HepG2 (cell line): Measurements from ENCODE around the gene VWA1. TPM values are rescaled to one million over a fixed set of nuclear protein-coding genes. Genes with fewer than 3 reads are reported as not detected.
A peak's percentile ranks its signal among the peaks of the same experiment; 100 is the strongest.

Experiments
- ADNP ChIP-seq: sonication (generic); formaldehyde crosslinking; IDR thresholded peaks from 2 replicates; pipeline ENCODE4 v1.4.0; 2020; ENCODE audit warnings: missing genetic modification reagents
- BRF2 ChIP-seq: sonication (generic); formaldehyde crosslinking; IDR thresholded peaks from 2 replicates; pipeline ENCODE4 v1.8.1; 2022; ENCODE audit warnings: mild to moderate bottlenecking, missing genetic modification reagents
- CENPT ChIP-seq: sonication (generic); formaldehyde crosslinking; IDR thresholded peaks from 2 replicates; pipeline ENCODE4 v1.8.0; 2022; ENCODE audit warnings: low read depth, mild to moderate bottlenecking, moderate library complexity, missing genetic modification reagents
- E2F2 ChIP-seq: sonication (generic); formaldehyde crosslinking; IDR thresholded peaks from 2 replicates; pipeline ENCODE4 v1.4.0; 2020; ENCODE audit warnings: missing genetic modification reagents, borderline replicate concordance
- FOXC1 ChIP-seq: sonication (generic); formaldehyde crosslinking; IDR thresholded peaks from 2 replicates; pipeline ENCODE4 v1.8.0; 2022; ENCODE audit warnings: mild to moderate bottlenecking, missing genetic modification reagents, borderline replicate concordance
- GATAD2A ChIP-seq: IDR thresholded peaks from 2 replicates; pipeline ENCODE4 v1.6.1; 2016
- GTF3A ChIP-seq: sonication (generic); formaldehyde crosslinking; conservative IDR thresholded peaks from 2 replicates; pipeline ENCODE4 v1.4.0; 2020; ENCODE audit warnings: mild to moderate bottlenecking, missing genetic modification reagents
- MYPOP ChIP-seq: sonication (generic); formaldehyde crosslinking; IDR thresholded peaks from 2 replicates; pipeline ENCODE4 v1.8.1; 2023; ENCODE audit warnings: mild to moderate bottlenecking, moderate library complexity, missing genetic modification reagents
- NCOA5 ChIP-seq: sonication (generic); formaldehyde crosslinking; IDR thresholded peaks from 2 replicates; pipeline ENCODE4 v1.4.0; 2020; ENCODE audit warnings: missing genetic modification reagents
- PHB2 ChIP-seq: fragments of 450-650 bp; IDR thresholded peaks from 2 replicates; pipeline ENCODE4 v1.6.1; 2018; ENCODE audit not compliant: partially characterized antibody
- TMF1 ChIP-seq: sonication (generic); formaldehyde crosslinking; IDR thresholded peaks from 2 replicates; pipeline ENCODE4 v1.8.1; 2022; ENCODE audit warnings: low read depth, missing genetic modification reagents
- ZBED4 ChIP-seq: sonication (generic); formaldehyde crosslinking; IDR thresholded peaks from 2 replicates; pipeline ENCODE4 v1.4.0; 2020; ENCODE audit warnings: missing genetic modification reagents, borderline replicate concordance
- ZFP36L2 ChIP-seq: sonication (generic); formaldehyde crosslinking; IDR thresholded peaks from 2 replicates; pipeline ENCODE4 v1.4.0; 2020; ENCODE audit warnings: missing genetic modification reagents
- ZFP62 ChIP-seq: sonication (generic); formaldehyde crosslinking; IDR thresholded peaks from 2 replicates; pipeline ENCODE4 v1.4.0; 2020; ENCODE audit warnings: missing genetic modification reagents
- ZNF17 ChIP-seq: sonication (generic); formaldehyde crosslinking; IDR thresholded peaks from 2 replicates; pipeline ENCODE4 v1.5.0; 2020; ENCODE audit warnings: mild to moderate bottlenecking, missing genetic modification reagents
- ZNF556 ChIP-seq: sonication (generic); formaldehyde crosslinking; IDR thresholded peaks from 2 replicates; pipeline ENCODE4 v1.4.0; 2020; ENCODE audit warnings: mild to moderate bottlenecking, missing genetic modification reagents, borderline replicate concordance
- ZNF737 ChIP-seq: sonication (generic); formaldehyde crosslinking; IDR thresholded peaks from 2 replicates; pipeline ENCODE4 v1.5.0; 2020; ENCODE audit warnings: missing genetic modification reagents, mild to moderate bottlenecking, borderline replicate concordance
- ZNF772 ChIP-seq: sonication (generic); formaldehyde crosslinking; IDR thresholded peaks from 2 replicates; pipeline ENCODE4 v1.5.0; 2020; ENCODE audit warnings: mild to moderate bottlenecking, missing genetic modification reagents
- ZNF839 ChIP-seq: sonication (generic); formaldehyde crosslinking; IDR thresholded peaks from 2 replicates; pipeline ENCODE4 v1.4.0; 2020; ENCODE audit warnings: missing genetic modification reagents, mild to moderate bottlenecking, borderline replicate concordance
- ZNF879 ChIP-seq: sonication (generic); formaldehyde crosslinking; IDR thresholded peaks from 2 replicates; pipeline ENCODE4 v1.8.1; 2023; ENCODE audit warnings: missing genetic modification reagents
- ZSCAN31 ChIP-seq: sonication (generic); formaldehyde crosslinking; IDR thresholded peaks from 2 replicates; pipeline ENCODE4 v1.5.0; 2020; ENCODE audit warnings: low read depth, mild to moderate bottlenecking, missing genetic modification reagents
- polyA plus RNA-seq, 8 experiments: library from polyadenylated mRNA; depleted of rRNA in 3 of 8; stranded (reverse) in 7 of 8; unstranded in 1 of 8; fragments of >200 nt; fragmentation: Illumina TruSeq in 4 of 8; extraction: Trizol in 4 of 8; gene quantifications; 2 replicates each; pipeline versions ENCODE4 v1.2.1 to v1.2.3, GENCODE V29; 2011 to 2016; ENCODE audit warnings: low read depth in 4 of 8, missing spikeins in 1 of 8, mixed read lengths in 1 of 8; ENCODE audit not compliant: insufficient read depth in 1 of 8
- total RNA-seq, 5 experiments: library from RNA; depleted of rRNA; stranded (reverse); fragments of >200 nt; fragmentation: Illumina TruSeq; extraction: Trizol; gene quantifications; 2 replicates each; pipeline ENCODE4 v1.2.3, GENCODE V29; 2016; ENCODE audit warnings: low read depth in 1 of 5

The VWA1 gene
- total and polyA plus RNA-seq, 2 of the 13 experiments (the other 11 are each of a cell fraction or from before 2014, with no cell fraction given) = 40.9 to 57.5 TPM

GRCh38 chr1:1399187-1399871 is 36.2 kb upstream of the VWA1 start, which contains the start of gene CCNL2 (continued):
- TF ChIP-seq TMF1 (CRISPR knock-in tag) (0 out of 2 replicates have a peak, but pooled peaks have one; percentile 54), GATAD2A (CRISPR knock-in tag) (no peak), MYPOP (CRISPR knock-in tag) (peak; percentile 61; the same call in 1 of the 2 replicates), ZNF879 (CRISPR knock-in tag) (0 out of 2 replicates have a peak, but pooled peaks have one; percentile 60), ZNF839 (CRISPR knock-in tag) (0 out of 2 replicates have a peak, but pooled peaks have one; percentile 15), ZFP62 (CRISPR knock-in tag) (no peak; the same call in 1 of the 2 replicates), ZNF737 (CRISPR knock-in tag) (no peak), ADNP (CRISPR knock-in tag) (no peak), ZBED4 (peak; percentile 72; the same call in 1 of the 2 replicates), E2F2 (0 out of 2 replicates have a peak, but pooled peaks have one; percentile 40), GTF3A (CRISPR knock-in tag) (0 out of 2 replicates have a peak, but pooled peaks have one; percentile 53), FOXC1 (peak; percentile 62; the same call in 1 of the 2 replicates), ZNF17 (no peak), ZSCAN31 (CRISPR knock-in tag) (peak; percentile 85), PHB2 (no peak), NCOA5 (CRISPR knock-in tag) (no peak), BRF2 (CRISPR knock-in tag) (no peak), ZFP36L2 (CRISPR knock-in tag) (no peak), ZNF772 (CRISPR knock-in tag) (no peak; the same call in 1 of the 2 replicates), ZNF556 (peak; percentile 48; the same call in 1 of the 2 replicates), CENPT (CRISPR knock-in tag) (no peak)
